Sigmoid colon (tissue), 7 donors: Measurements from ENCODE around the gene L3HYPDH. TPM values are rescaled to one million over a fixed set of nuclear protein-coding genes. Genes with fewer than 3 reads are reported as not detected.
A peak's percentile ranks its signal among the peaks of the same experiment; 100 is the strongest.

Experiments used
- DNase-seq: peaks from one replicate; pipeline ENCODE4 v3.0.0-alpha.2; 2019
- H3K27ac ChIP-seq, 4 donors: fragments of 200-600 bp; sonication (generic); one replicate each; pipeline ENCODE4 v1.5.1; 2016 to 2019; ENCODE audit warnings: mild to moderate bottlenecking in 1 of 4
- H3K27me3 ChIP-seq, 3 donors: fragments of 200-600 bp; sonication (generic); one replicate each; pipeline ENCODE4 v1.5.1; 2019; ENCODE audit warnings: mild to moderate bottlenecking in 1 of 3
- H3K36me3 ChIP-seq, 4 donors: fragments of 200-600 bp; sonication (generic); one replicate each; pipeline ENCODE4 v1.5.1; 2016 to 2019
- H3K4me1 ChIP-seq, 4 donors: fragments of 200-600 bp; sonication (generic); one replicate each; pipeline ENCODE4 v1.5.1; 2017 to 2019
- H3K4me3 ChIP-seq, 4 donors: fragments of 200-600 bp; sonication (generic); one replicate each; pipeline ENCODE4 v1.5.1; 2017 to 2019; ENCODE audit warnings: mild to moderate bottlenecking in 2 of 4, moderate library complexity in 1 of 4
- H3K9me3 ChIP-seq, 4 donors: fragments of 200-600 bp in 3 of 4; sonication (generic) in 3 of 4; one replicate each; pipeline versions ENCODE4 v1.5.1 to v1.6.1; 2013 to 2019
- CTCF ChIP-seq, 4 experiments: fragments of 450-650 bp in 3 of 4; fragments of 200-600 bp in 1 of 4; IDR thresholded peaks; one replicate each; pipeline ENCODE4 v1.5.1; 2016 to 2019; ENCODE audit warnings: antibody characterized with exemption in 4 of 4, mild to moderate bottlenecking in 3 of 4, moderate library complexity in 2 of 4
- EP300 ChIP-seq, 4 donors: sonication (generic); formaldehyde crosslinking; IDR thresholded peaks; one replicate each; pipeline ENCODE4 v1.6.1; 2017; ENCODE audit warnings: antibody characterized with exemption in 4 of 4
- POLR2A ChIP-seq, 2 donors: fragments of 450-650 bp; IDR thresholded peaks; one replicate each; pipeline ENCODE4 v1.6.1; 2016; ENCODE audit warnings: antibody characterized with exemption in 2 of 2, mild to moderate bottlenecking in 2 of 2, moderate library complexity in 2 of 2
- POLR2AphosphoS5 ChIP-seq, 4 donors: sonication (generic); formaldehyde crosslinking; IDR thresholded peaks; one replicate each; pipeline ENCODE4 v1.6.1; 2017; ENCODE audit warnings: antibody characterized with exemption in 4 of 4
- WGBS, 2 donors: extraction: QIAGEN DNeasy Blood & Tissue Kit; methylation state at CpG; one replicate each; pipeline ENCODE4 v1.1.7; 2013; 5-methylcytosine and 5-hydroxymethylcytosine counted together
- intact Hi-C: fragments of 100-400 bp; cut with DNase I; formaldehyde crosslinking; loops from one replicate; pipeline ENCODE4 v1.15.1; 2023
- polyA plus RNA-seq, 3 donors: library from polyadenylated mRNA; stranded (reverse); fragments of 200-250 nt; gene quantifications; one replicate each; pipeline ENCODE4 v1.2.3, GENCODE V29; 2013
- total RNA-seq, 4 donors: library from RNA; depleted of rRNA; stranded (reverse); fragments of >200 nt; gene quantifications; one replicate each; pipeline ENCODE4 v1.1.0, GENCODE V29; 2016
- donor health status: healthy with polysubstance abuse.
- donor health status: Bipolar disorder and iron deficiency.
- donor health status: healthy.

The L3HYPDH gene
- total and polyA plus RNA-seq, 7 donors, result 1.2 to 46.0 (median 23.9) TPM

GRCh38 chr14:59438195-59438647 lies 46.0 kb downstream of the L3HYPDH start:
- Histone ChIP-seq H3K9me3 (no peaks in the 10 kb centered on the region), H3K27ac (peak overlapping the region in 1 of 4 donors; percentile 54), H3K36me3 (no peaks in the 10 kb centered on the region), H3K4me1 (peaks cover 0 to 4% (median 0%) of the 10 kb centered on the region in 4 donors), H3K4me3 (no peak overlapping the region), H3K27me3 (no peaks in the 10 kb centered on the region)
- TF ChIP-seq EP300 (IDR thresholded peaks at IDR 0.05), result no peak
- TF ChIP-seq CTCF (IDR thresholded peaks at IDR 0.05), result no peak
- no peak for TF ChIP-seq POLR2AphosphoS5 (IDR thresholded peaks at IDR 0.05)
- TF ChIP-seq POLR2A (IDR thresholded peaks at IDR 0.05), result no peak
- DNase-seq, result no peak
- intact Hi-C loops, result no loop called here
- WGBS, 2 donors, result 83 to 91% methylated on average over 1 of the region's 1 CpG

DNA sequence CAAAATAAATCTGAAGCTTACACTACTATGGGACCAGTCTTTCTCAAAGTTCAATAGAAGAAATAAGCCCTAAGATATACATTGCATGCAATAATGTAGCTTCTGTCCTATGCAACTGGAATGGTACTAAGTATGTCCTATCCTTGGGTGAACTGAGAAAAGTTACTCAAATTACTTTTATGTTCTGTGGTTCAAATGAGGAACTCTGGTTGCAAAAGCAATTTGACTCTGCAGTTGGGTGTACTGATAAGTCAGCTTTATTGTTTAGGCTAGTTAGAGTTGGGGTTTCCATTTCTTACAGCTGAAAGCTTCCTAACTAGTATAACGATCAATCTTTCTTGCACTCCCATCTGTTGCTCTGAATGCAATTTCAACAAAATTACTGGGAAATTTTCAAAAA lies 48.2 kb downstream of the L3HYPDH start:
- WGBS, 2 donors, result 84 to 96% methylated on average over 1 of the region's 1 CpG
- Histone ChIP-seq H3K4me3 (no peak overlapping the region), H3K9me3 (no peaks in the 10 kb centered on the region), H3K27me3 (no peaks in the 10 kb centered on the region), H3K27ac (no peak overlapping the region), H3K4me1 (peaks cover 0 to 4% (median 0%) of the 10 kb centered on the region in 4 donors), H3K36me3 (no peaks in the 10 kb centered on the region)
- no peak for DNase-seq
- intact Hi-C loops, result no loop called here
- no peak for TF ChIP-seq POLR2A (IDR thresholded peaks at IDR 0.05)
- no peak for TF ChIP-seq EP300 (IDR thresholded peaks at IDR 0.05)
- no peak for TF ChIP-seq POLR2AphosphoS5 (IDR thresholded peaks at IDR 0.05)
- TF ChIP-seq CTCF (IDR thresholded peaks at IDR 0.05), result no peak

DNA sequence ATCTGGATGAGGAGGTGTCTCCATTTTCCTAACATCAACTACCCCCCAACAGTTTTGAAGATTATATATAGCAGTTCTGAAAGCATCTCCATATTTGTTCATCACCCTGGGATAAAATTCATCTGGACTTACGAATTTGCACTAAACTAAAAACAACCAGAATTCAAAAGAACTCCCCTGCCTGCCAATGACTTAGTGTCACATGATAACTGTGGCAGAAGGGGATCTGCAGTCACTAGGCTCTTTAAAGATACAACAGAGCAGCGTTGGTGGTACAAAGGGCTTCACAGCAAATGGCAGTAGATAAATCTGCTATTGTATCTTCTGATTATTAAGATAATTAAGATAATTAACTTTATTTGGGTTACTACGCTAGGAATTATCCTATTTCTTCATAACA lies 49.1 kb downstream of the L3HYPDH start:
- WGBS, 2 donors, result 91 to 94% methylated on average over 3 of the region's 3 CpGs
- Histone ChIP-seq H3K4me1 (peaks cover 0 to 4% (median 0%) of the 10 kb centered on the region in 4 donors), H3K4me3 (no peak overlapping the region), H3K27ac (no peak overlapping the region), H3K27me3 (no peaks in the 10 kb centered on the region), H3K36me3 (no peaks in the 10 kb centered on the region), H3K9me3 (no peaks in the 10 kb centered on the region)
- no peak for DNase-seq
- TF ChIP-seq EP300 (IDR thresholded peaks at IDR 0.05), result no peak
- TF ChIP-seq POLR2AphosphoS5 (IDR thresholded peaks at IDR 0.05), result no peak
- no peak for TF ChIP-seq CTCF (IDR thresholded peaks at IDR 0.05)
- TF ChIP-seq POLR2A (IDR thresholded peaks at IDR 0.05), result no peak
- intact Hi-C loops, result no loop called here

GRCh38 chr14:59429790-59430189 lies 54.4 kb downstream of the L3HYPDH start:
- intact Hi-C loops, result loop anchor here (2.0 to 5.0 kb wide), 3 partner anchors 52 to 302 kb away; partner anchors contain the start of gene DAAM1
- peaks cover 0 to 31% (median 16%) of the 10 kb centered on the region in 4 donors for H3K4me1 ChIP-seq
- no peak for TF ChIP-seq EP300 (IDR thresholded peaks at IDR 0.05)
- no peaks in the 10 kb centered on the region for H3K27me3 ChIP-seq
- no peak overlapping the region for H3K4me3 ChIP-seq
- 91 to 93% methylated on average over 4 of the region's 4 CpGs for WGBS, 2 donors
- H3K9me3 ChIP-seq, result no peaks in the 10 kb centered on the region
- peak overlapping the region in 3 of 4 donors; percentile 20 to 70 (median 29) for H3K27ac ChIP-seq
- H3K36me3 ChIP-seq, result no peaks in the 10 kb centered on the region
- no peak for DNase-seq

- Histone ChIP-seq H3K4me3 (no peak overlapping the region), H3K27me3 (no peaks in the 10 kb centered on the region), H3K9me3 (no peaks in the 10 kb centered on the region), H3K27ac (peak overlapping the region; percentile 41 to 70 (median 61)), H3K36me3 (no peaks in the 10 kb centered on the region), H3K4me1 (peaks cover 0 to 31% (median 21%) of the 10 kb centered on the region in 4 donors)
- DNase-seq, result no peak
- 77 to 85% methylated on average over 1 of the region's 1 CpG for WGBS, 2 donors
- TF ChIP-seq CTCF (IDR thresholded peaks at IDR 0.05), result peak; percentile 30 to 34 (median 32)
- TF ChIP-seq POLR2A (IDR thresholded peaks at IDR 0.05), result no peak
- peak in 3 of 4 donors; percentile 44 to 60 (median 51) for TF ChIP-seq POLR2AphosphoS5 (IDR thresholded peaks at IDR 0.05)
- no peak for TF ChIP-seq EP300 (IDR thresholded peaks at IDR 0.05)
- intact Hi-C loops, result loop anchor here (2.0 to 5.0 kb wide), 3 partner anchors 51 to 301 kb away; partner anchors contain the start of gene DAAM1
Observed at GRCh38 chr14:59428581-59429012, 55.6 kb downstream of the L3HYPDH start.
